NT2/D1 (cell line): Measurements from ENCODE around the gene CUL5.

Source experiments
- DNase-seq: peaks from one replicate; pipeline ENCODE4 v3.0.0-alpha.2; 2011; ENCODE audit warnings: low read depth, low spot score
- H3K27me3 ChIP-seq: 2 replicates; pipeline ENCODE4 v1.6.0; 2011; ENCODE audit warnings: mild to moderate bottlenecking; ENCODE audit not compliant: insufficient read length, insufficient read depth
- H3K36me3 ChIP-seq: 2 replicates; pipeline ENCODE4 v1.6.1; 2011; ENCODE audit warnings: mild to moderate bottlenecking, low read length, mixed read lengths; ENCODE audit not compliant: insufficient read depth, insufficient read length
- H3K4me1 ChIP-seq: 2 replicates; pipeline ENCODE4 v1.5.1; 2011; ENCODE audit not compliant: insufficient read depth, insufficient read length
- H3K4me3 ChIP-seq: 2 replicates; pipeline ENCODE4 v1.5.1; 2011; ENCODE audit warnings: low read depth; ENCODE audit not compliant: insufficient read length
- H3K9ac ChIP-seq: 2 replicates; pipeline ENCODE4 v1.6.0; 2011; ENCODE audit warnings: low read depth; ENCODE audit not compliant: insufficient read length
- H3K9me3 ChIP-seq: 2 replicates; pipeline ENCODE4 v1.5.1; 2011; ENCODE audit warnings: mild to moderate bottlenecking, low read length; ENCODE audit not compliant: insufficient read depth
- SUZ12 ChIP-seq: IDR thresholded peaks from 2 replicates; pipeline ENCODE4 v1.6.1; 2011; ENCODE audit not compliant: insufficient read length, insufficient read depth; ENCODE audit errors: extremely low read depth
- YY1 ChIP-seq: IDR thresholded peaks from 2 replicates; pipeline ENCODE4 v1.6.1; 2011; ENCODE audit not compliant: insufficient read length, insufficient read depth
- ZNF274 ChIP-seq: IDR thresholded peaks from 2 replicates; pipeline ENCODE4 v1.6.1; 2011; ENCODE audit warnings: mild to moderate bottlenecking, low read depth, low read length

The CUL5 gene

DNA sequence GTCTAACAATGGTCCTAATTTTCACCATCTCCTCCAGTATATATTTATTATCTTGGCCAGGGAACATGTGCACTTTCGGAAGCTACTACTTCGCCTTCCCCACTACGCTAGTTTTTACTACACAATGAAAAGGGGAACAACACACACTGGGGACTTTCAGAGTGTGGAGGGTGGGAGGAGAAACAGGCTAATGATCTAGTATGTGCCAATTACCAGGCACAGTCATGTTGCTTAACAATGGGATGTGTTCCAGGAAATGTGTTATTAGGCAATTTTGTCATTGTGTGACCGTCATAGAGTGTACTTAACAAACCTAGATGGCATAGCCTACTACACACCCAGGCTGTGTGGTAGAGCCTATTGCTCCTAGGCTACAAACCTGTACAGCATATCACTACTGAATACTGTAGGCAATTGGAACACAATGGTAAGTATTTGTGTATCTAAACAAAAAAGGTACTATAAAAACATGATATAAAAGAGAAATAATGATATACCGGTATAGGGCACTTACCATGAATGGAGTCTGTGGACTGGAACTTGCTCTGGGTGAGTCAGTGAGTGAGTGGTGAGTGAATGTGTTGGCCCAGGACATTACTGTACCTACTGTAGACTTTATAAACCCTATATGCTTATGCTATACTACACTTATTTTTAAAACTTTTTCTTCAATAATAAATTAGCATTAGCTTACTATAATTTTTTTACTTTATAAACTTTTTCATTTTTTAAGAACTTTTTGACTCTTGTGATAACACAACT is 20.1 kb upstream of the CUL5 start:
- no peak for TF ChIP-seq YY1
- no peak for TF ChIP-seq SUZ12
- TF ChIP-seq ZNF274 = no peak
- H3K27me3 ChIP-seq = no peaks in the 10 kb centered on the region
- no peaks in the 10 kb centered on the region for H3K9me3 ChIP-seq
- DNase-seq = no peak
- H3K9ac ChIP-seq = no peak overlapping the region
- no peaks in the 10 kb centered on the region for H3K4me1 ChIP-seq
- H3K4me3 ChIP-seq = no peak overlapping the region
- H3K36me3 ChIP-seq = no peaks in the 10 kb centered on the region

DNA sequence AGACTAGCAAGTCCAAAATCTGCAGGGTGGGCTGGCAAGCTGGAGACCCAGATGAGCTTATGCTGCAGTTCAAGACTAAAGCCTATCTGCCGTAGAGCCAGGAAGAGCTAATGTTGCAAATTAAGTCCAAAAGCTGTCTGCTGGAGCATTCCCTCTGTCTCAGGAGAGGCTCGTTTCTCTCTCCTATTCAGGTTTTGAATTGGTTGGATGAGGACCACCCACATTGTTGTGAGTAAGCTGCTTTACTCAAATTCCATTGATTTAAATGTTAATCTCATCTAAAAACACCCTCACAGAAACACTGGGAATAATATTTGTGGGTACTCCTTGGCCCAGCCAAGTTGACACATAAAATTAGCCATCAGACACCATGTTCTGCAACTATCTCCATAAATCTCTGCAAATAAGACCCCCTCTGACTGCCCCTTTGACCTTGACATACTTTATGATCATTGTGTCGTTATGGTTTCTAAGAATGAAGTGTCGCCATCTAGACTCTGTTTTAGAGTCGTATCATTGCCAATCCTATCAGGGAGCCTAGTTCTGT is 16.8 kb upstream of the CUL5 start:
- no peaks in the 10 kb centered on the region for H3K9me3 ChIP-seq
- H3K36me3 ChIP-seq = no peaks in the 10 kb centered on the region
- TF ChIP-seq YY1 (no peak), ZNF274 (no peak), SUZ12 (no peak)
- H3K9ac ChIP-seq = no peak overlapping the region
- no peaks in the 10 kb centered on the region for H3K27me3 ChIP-seq
- peak; percentile 74 for DNase-seq
- H3K4me1 ChIP-seq = no peaks in the 10 kb centered on the region
- no peak overlapping the region for H3K4me3 ChIP-seq

DNA sequence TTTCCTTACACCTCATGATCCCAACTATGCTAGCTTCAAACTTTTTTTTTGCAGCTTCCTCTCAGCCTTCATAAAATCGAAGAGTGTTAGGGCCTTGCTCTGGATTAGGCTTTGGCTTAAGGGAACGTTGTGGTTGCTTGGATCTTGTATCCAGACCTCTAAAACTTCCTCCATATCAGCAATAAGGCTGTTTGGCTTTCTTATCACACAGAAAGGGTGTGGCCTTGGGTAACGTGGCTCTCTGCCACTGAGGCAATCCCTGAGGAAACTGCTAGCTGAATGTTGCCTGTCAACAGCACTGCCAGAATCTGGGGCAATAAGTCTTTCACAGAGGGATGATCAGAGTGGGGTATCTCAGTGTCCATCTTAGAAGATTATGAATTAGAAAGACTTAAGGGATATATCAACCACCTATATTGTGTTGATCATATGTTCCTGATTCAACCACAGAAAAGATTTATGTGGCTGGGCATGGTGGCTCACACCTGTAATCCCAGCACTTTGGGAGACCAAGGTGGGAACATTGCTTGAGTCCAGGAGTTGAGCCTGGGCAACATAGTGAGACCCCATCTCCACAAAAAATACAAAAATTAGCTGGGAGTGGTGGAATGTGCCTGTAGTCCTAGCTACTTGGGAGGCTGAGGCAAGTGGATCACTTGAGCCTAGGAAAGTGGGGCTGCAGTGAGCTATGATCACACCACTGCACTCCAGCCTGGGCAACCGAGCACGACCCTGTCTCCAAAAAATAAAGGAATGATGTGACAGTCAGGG is 12.5 kb upstream of the CUL5 start:
- no peaks in the 10 kb centered on the region for H3K27me3 ChIP-seq
- H3K4me3 ChIP-seq = no peak overlapping the region
- no peak for DNase-seq
- no peak for TF ChIP-seq ZNF274
- no peak for TF ChIP-seq YY1
- TF ChIP-seq SUZ12 = no peak
- H3K9ac ChIP-seq = no peak overlapping the region
- H3K36me3 ChIP-seq = no peaks in the 10 kb centered on the region
- no peaks in the 10 kb centered on the region for H3K4me1 ChIP-seq
- no peaks in the 10 kb centered on the region for H3K9me3 ChIP-seq

DNA sequence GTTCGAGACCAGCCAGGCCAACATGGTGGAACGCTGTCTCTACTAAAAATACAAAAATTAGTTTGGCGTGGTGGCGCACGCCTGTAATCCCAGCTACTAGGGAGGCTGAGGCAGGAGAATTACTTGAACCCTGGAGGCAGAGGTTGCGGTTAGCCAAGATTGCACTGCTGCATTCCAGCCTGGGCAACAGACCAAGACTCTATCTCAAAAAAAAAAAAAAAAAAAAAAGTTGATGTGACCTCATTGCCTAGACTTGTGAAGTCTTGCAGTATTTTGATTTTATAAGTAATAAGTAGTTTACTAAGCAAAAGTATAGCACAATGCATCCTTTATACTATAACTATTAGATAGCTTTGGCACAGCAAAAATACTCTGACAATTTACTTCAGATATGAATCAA is 9.9 kb upstream of the CUL5 start:
- no peaks in the 10 kb centered on the region for H3K9me3 ChIP-seq
- H3K9ac ChIP-seq = no peak overlapping the region
- TF ChIP-seq YY1 = no peak
- no peak for TF ChIP-seq ZNF274
- no peak for TF ChIP-seq SUZ12
- DNase-seq = no peak
- no peaks in the 10 kb centered on the region for H3K36me3 ChIP-seq
- H3K4me1 ChIP-seq = no peaks in the 10 kb centered on the region
- H3K4me3 ChIP-seq = no peak overlapping the region
- no peaks in the 10 kb centered on the region for H3K27me3 ChIP-seq

DNA sequence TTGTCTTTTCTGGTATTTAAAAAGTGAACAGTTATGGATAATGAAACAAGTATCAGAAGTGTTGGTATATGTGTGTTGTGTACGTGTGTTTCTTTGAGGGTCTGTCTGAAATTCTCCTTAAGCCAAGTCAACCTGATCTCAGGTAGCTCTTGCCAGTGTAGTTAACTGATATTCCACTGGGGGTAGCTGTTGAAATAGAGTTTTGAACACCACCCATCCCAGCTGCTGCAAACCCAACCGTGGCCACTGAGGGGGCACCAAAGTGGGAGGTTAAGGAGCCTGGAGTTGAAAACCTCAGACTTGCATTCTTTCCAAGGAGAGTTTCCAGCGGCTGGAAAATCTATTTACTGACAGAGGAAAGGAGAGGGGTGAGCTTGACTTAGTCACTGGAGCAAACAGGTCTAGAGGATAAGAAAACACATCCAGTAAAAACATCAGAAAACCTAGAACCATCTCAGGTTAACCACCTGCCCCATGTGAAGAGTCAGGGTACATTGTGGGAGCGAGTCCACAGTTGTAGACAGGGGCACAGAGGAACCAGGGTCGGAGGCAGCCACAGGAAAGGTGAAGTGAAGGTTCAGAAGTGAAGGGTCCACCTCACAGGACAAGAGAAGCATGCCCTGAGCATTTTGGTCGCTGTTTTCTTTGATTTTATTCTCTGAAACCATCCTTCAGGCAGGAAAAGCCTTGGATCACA is 8.8 kb upstream of the CUL5 start:
- H3K4me1 ChIP-seq = no peaks in the 10 kb centered on the region
- no peaks in the 10 kb centered on the region for H3K27me3 ChIP-seq
- H3K36me3 ChIP-seq = no peaks in the 10 kb centered on the region
- H3K9me3 ChIP-seq = no peaks in the 10 kb centered on the region
- H3K9ac ChIP-seq = no peak overlapping the region
- no peak overlapping the region for H3K4me3 ChIP-seq
- peak; percentile 77 for DNase-seq
- TF ChIP-seq ZNF274 = no peak
- no peak for TF ChIP-seq SUZ12
- TF ChIP-seq YY1 = no peak

DNA sequence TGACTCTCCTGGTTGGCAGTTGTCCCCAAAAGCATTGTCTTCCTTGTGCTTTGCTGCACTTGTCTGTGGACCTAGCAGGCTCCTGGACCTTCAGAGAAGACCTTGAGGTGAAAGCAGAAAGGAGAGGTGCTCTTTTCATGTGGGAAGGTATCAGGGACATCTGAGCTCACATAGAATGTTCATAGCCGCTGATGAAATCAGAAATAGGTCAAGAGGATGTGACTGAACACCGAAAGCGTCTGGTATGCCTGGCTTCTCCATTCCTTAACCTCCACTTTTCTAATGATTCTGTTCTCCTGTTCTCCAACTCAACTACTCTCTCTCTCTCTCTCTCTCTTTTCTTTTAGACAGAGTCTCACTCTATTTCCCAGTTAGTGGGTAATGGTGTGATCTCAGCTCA is 6.2 kb upstream of the CUL5 start:
- Histone ChIP-seq H3K4me1 (no peaks in the 10 kb centered on the region), H3K9me3 (no peaks in the 10 kb centered on the region), H3K9ac (no peak overlapping the region), H3K4me3 (no peak overlapping the region), H3K27me3 (no peaks in the 10 kb centered on the region), H3K36me3 (no peaks in the 10 kb centered on the region)
- DNase-seq = no peak
- no peak for TF ChIP-seq YY1
- TF ChIP-seq ZNF274 = no peak
- no peak for TF ChIP-seq SUZ12
